Measurements from ENCODE around the gene ANO9.

DNA sequence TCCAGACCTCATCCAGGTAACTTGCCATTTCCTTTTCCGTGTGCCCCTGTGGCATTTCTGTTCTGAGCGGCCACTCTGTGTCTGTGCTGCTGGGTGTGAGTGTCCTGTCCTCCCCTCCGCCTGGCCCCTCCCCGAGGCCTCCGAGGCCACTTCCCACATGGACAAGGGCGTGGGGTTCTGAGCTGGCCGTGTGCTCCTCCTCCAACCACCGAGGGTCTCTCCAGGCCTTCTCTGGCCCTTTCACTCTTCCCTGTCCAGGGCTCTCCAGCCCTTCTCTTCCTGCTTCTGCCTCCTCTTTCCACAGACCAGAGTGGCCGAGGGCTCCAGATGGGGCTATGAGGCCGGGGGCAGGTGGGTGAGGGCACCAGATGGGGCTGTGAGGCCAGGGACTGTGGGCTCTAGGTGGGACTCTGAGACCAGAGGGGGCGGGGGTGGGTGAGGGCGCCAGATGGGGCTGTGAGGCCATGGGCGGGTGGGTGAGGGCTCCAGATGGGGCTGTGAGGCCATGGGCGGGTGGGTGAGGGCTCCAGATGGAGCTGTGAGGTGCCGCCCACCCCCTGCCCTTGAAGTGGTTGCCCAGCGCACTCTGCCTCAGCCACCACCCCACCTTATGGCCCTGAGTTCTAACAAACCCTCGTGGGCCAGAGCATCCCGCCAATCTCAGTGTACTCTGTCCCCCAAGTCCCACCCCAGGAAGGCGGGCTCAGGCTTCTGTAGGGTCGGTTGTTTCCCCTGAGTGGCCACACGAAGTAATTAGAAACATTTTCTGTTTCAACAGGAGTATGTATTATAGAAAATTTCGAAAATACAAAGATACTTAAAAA lies 32.4 kb upstream of the ANO9 start:
- TF ChIP-seq, protein P1, sequence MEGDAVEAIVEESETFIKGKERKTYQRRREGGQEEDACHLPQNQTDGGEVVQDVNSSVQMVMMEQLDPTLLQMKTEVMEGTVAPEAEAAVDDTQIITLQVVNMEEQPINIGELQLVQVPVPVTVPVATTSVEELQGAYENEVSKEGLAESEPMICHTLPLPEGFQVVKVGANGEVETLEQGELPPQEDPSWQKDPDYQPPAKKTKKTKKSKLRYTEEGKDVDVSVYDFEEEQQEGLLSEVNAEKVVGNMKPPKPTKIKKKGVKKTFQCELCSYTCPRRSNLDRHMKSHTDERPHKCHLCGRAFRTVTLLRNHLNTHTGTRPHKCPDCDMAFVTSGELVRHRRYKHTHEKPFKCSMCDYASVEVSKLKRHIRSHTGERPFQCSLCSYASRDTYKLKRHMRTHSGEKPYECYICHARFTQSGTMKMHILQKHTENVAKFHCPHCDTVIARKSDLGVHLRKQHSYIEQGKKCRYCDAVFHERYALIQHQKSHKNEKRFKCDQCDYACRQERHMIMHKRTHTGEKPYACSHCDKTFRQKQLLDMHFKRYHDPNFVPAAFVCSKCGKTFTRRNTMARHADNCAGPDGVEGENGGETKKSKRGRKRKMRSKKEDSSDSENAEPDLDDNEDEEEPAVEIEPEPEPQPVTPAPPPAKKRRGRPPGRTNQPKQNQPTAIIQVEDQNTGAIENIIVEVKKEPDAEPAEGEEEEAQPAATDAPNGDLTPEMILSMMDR (IDR thresholded peaks at IDR 0.05): no peak
- TF ChIP-seq POLR2AphosphoS5 (IDR thresholded peaks at IDR 0.05) (no peak), POLR2A (IDR thresholded peaks at IDR 0.05) (no peak)

Data from breast epithelium (tissue), 3 donors.